HepG2 (cell line): ENCODE data around the gene PFDN5. TPM values are rescaled to one million over a fixed set of nuclear protein-coding genes. Genes with fewer than 3 reads are reported as not detected.
A peak's percentile ranks its signal among the peaks of the same experiment; 100 is the strongest.

Source experiments
- ADNP ChIP-seq: sonication (generic); formaldehyde crosslinking; IDR thresholded peaks from 2 replicates; pipeline ENCODE4 v1.4.0; 2020; ENCODE audit warnings: missing genetic modification reagents
- ARNT ChIP-seq: fragments of 450-650 bp; IDR thresholded peaks from 2 replicates; pipeline ENCODE4 v1.6.1; 2017
- BRF2 ChIP-seq: sonication (generic); formaldehyde crosslinking; IDR thresholded peaks from 2 replicates; pipeline ENCODE4 v1.8.1; 2022; ENCODE audit warnings: mild to moderate bottlenecking, missing genetic modification reagents
- CAMTA2 ChIP-seq: sonication (generic); formaldehyde crosslinking; IDR thresholded peaks from 2 replicates; pipeline ENCODE4 v1.4.0; 2020; ENCODE audit warnings: mild to moderate bottlenecking, missing genetic modification reagents, borderline replicate concordance
- HNF4A ChIP-seq: sonication (generic); formaldehyde crosslinking; IDR thresholded peaks from 2 replicates; pipeline ENCODE4 v1.4.0; 2020; ENCODE audit warnings: missing genetic modification reagents
- KLF16 ChIP-seq, 2 experiments: sonication (generic) in 1 of 2; formaldehyde crosslinking in 1 of 2; IDR thresholded peaks; 2 replicates each; pipeline versions ENCODE4 v1.6.1 to v1.8.0; 2016 to 2023; ENCODE audit warnings: missing genetic modification reagents in 2 of 2, missing compliant biosample characterization in 1 of 2
- KLF9 ChIP-seq: IDR thresholded peaks from 2 replicates; pipeline ENCODE4 v1.6.1; 2016; ENCODE audit warnings: low read depth
- MTA3 ChIP-seq: sonication (generic); formaldehyde crosslinking; IDR thresholded peaks from 2 replicates; pipeline ENCODE4 v1.4.0; 2020; ENCODE audit warnings: missing genetic modification reagents
- NBN ChIP-seq: fragments of 450-650 bp; conservative IDR thresholded peaks from 2 replicates; pipeline ENCODE4 v1.6.1; 2017
- NFIC ChIP-seq: IDR thresholded peaks from 2 replicates; pipeline ENCODE4 v1.6.1; 2012; ENCODE audit warnings: mild to moderate bottlenecking, low read length, inconsistent platforms
- NFKBIZ ChIP-seq: IDR thresholded peaks from 2 replicates; pipeline ENCODE4 v1.6.1; 2018; ENCODE audit warnings: missing genetic modification reagents, missing compliant biosample characterization
- NKX3-1 ChIP-seq: sonication (generic); formaldehyde crosslinking; IDR thresholded peaks from 2 replicates; pipeline ENCODE4 v1.5.0; 2020; ENCODE audit warnings: missing genetic modification reagents
- PHB2 ChIP-seq: fragments of 450-650 bp; IDR thresholded peaks from 2 replicates; pipeline ENCODE4 v1.6.1; 2018; ENCODE audit not compliant: partially characterized antibody
- POLR2A ChIP-seq, 2 experiments: IDR thresholded peaks; 2 replicates each; pipeline ENCODE4 v1.6.1; 2011; ENCODE audit warnings: low read depth in 2 of 2, low read length in 2 of 2, mild to moderate bottlenecking in 1 of 2, moderate library complexity in 1 of 2; ENCODE audit not compliant: insufficient read depth in 1 of 2
- SALL1 ChIP-seq: sonication (generic); formaldehyde crosslinking; IDR thresholded peaks from 2 replicates; pipeline ENCODE4 v1.8.0; 2022; ENCODE audit warnings: mild to moderate bottlenecking, missing genetic modification reagents
- SIX1 ChIP-seq: sonication (generic); formaldehyde crosslinking; IDR thresholded peaks from 2 replicates; pipeline ENCODE4 v1.4.0; 2020; ENCODE audit warnings: missing genetic modification reagents, borderline replicate concordance
- SNAI1 ChIP-seq: sonication (generic); formaldehyde crosslinking; IDR thresholded peaks from 2 replicates; pipeline ENCODE4 v1.5.0; 2020; ENCODE audit warnings: mild to moderate bottlenecking, missing genetic modification reagents, borderline replicate concordance
- SNAPC2 ChIP-seq: sonication (generic); formaldehyde crosslinking; IDR thresholded peaks from 2 replicates; pipeline ENCODE4 v1.8.1; 2022; ENCODE audit warnings: mild to moderate bottlenecking, missing genetic modification reagents
- ZBTB8A ChIP-seq: sonication (generic); formaldehyde crosslinking; IDR thresholded peaks from 2 replicates; pipeline ENCODE4 v1.4.0; 2020; ENCODE audit warnings: mild to moderate bottlenecking, low read depth, missing genetic modification reagents, borderline replicate concordance
- ZIK1 ChIP-seq: sonication (generic); formaldehyde crosslinking; IDR thresholded peaks from 2 replicates; pipeline ENCODE4 v1.5.0; 2020; ENCODE audit warnings: mild to moderate bottlenecking, low read depth, missing genetic modification reagents, borderline replicate concordance
- ZNF143 ChIP-seq: sonication (generic); formaldehyde crosslinking; IDR thresholded peaks from 2 replicates; pipeline ENCODE4 v1.4.0; 2020; ENCODE audit warnings: missing genetic modification reagents
- ZNF235 ChIP-seq: sonication (generic); formaldehyde crosslinking; IDR thresholded peaks from 2 replicates; pipeline ENCODE4 v1.8.1; 2023; ENCODE audit warnings: mild to moderate bottlenecking, missing genetic modification reagents, borderline replicate concordance
- ZNF646 ChIP-seq: sonication (generic); formaldehyde crosslinking; IDR thresholded peaks from 2 replicates; pipeline ENCODE4 v1.9.0; 2021; ENCODE audit warnings: mild to moderate bottlenecking, missing genetic modification reagents
- ZNF790 ChIP-seq: sonication (generic); formaldehyde crosslinking; IDR thresholded peaks from 2 replicates; pipeline ENCODE4 v1.8.0; 2022; ENCODE audit warnings: missing genetic modification reagents, mild to moderate bottlenecking, borderline replicate concordance
- ZSCAN12 ChIP-seq: sonication (generic); formaldehyde crosslinking; IDR thresholded peaks from 2 replicates; pipeline ENCODE4 v1.9.0; 2021; ENCODE audit warnings: mild to moderate bottlenecking, missing genetic modification reagents
- polyA plus RNA-seq, 8 experiments: library from polyadenylated mRNA; depleted of rRNA in 3 of 8; stranded (reverse) in 7 of 8; unstranded in 1 of 8; fragments of >200 nt; fragmentation: Illumina TruSeq in 4 of 8; extraction: Trizol in 4 of 8; gene quantifications; 2 replicates each; pipeline versions ENCODE4 v1.2.1 to v1.2.3, GENCODE V29; 2011 to 2016; ENCODE audit warnings: low read depth in 4 of 8, missing spikeins in 1 of 8, mixed read lengths in 1 of 8; ENCODE audit not compliant: insufficient read depth in 1 of 8
- total RNA-seq, 5 experiments: library from RNA; depleted of rRNA; stranded (reverse); fragments of >200 nt; fragmentation: Illumina TruSeq; extraction: Trizol; gene quantifications; 2 replicates each; pipeline ENCODE4 v1.2.3, GENCODE V29; 2016; ENCODE audit warnings: low read depth in 1 of 5

PFDN5 gene
- total and polyA plus RNA-seq, 2 of the 13 experiments (the other 11 are each of a cell fraction or from before 2014, with no cell fraction given) = 449 to 462 TPM

- TF ChIP-seq ZNF646 (no peak), NKX3-1 (CRISPR knock-in tag) (peak; percentile 71; the same call in 1 of the 2 replicates), ZBTB8A (no peak), ZSCAN12 (CRISPR knock-in tag) (no peak; the same call in 1 of the 2 replicates), NBN (no peak), HNF4A (CRISPR knock-in tag) (peak; percentile 70), NFIC (no peak), ZIK1 (CRISPR knock-in tag) (no peak), ZNF790 (no peak), CAMTA2 (CRISPR knock-in tag) (peak; percentile 97; the same call in 1 of the 2 replicates), MTA3 (CRISPR knock-in tag) (no peak), SIX1 (CRISPR knock-in tag) (no peak), PHB2 (no peak), POLR2A (IDR thresholded peaks at IDR 0.05; ENCODE audit: insufficient read depth in 1 of 2, low read depth in 2 of 2, low read length in 2 of 2) (peak; percentile 45 to 57), ARNT (no peak), ZNF235 (CRISPR knock-in tag) (no peak; the same call in 1 of the 2 replicates), KLF9 (CRISPR knock-in tag) (0 out of 2 replicates have a peak, but pooled peaks have one; percentile 48), BRF2 (CRISPR knock-in tag) (peak; percentile 73; the same call in 1 of the 2 replicates), NFKBIZ (CRISPR knock-in tag) (no peak), SALL1 (CRISPR knock-in tag) (peak; percentile 87), ZNF143 (no peak), KLF16 (CRISPR knock-in tag; IDR thresholded peaks at IDR 0.05) (peak in 1 of 2 experiments; percentile 76; a peak in 1 of 4 replicates), SNAI1 (CRISPR knock-in tag) (peak; percentile 91; the same call in 1 of the 2 replicates), ADNP (CRISPR knock-in tag) (no peak), SNAPC2 (CRISPR knock-in tag) (peak; percentile 74)
Observed at GRCh38 chr12:53324779-53325510, 29.6 kb downstream of the PFDN5 start (continued).
